ENCODE data around the gene IER5L.

DNA sequence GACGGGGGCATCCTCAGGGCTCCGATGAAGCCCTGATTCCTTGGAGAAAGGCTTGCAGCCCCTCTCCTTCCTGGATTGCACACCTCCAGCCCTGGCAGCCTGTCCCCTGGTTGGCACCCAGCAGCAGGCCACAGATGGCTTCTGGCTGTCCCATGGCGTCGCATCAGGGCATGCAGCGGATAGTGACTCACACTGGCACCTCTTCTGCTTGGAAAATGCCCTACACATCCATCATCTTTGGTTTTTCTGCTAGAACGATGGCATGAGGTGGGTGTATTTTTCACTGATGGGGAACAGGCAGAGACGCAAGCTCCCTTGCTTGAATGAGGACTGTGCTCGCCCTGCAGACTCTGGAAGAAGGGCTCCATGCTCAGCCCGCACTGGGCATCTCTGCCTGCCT is 23.2 kb upstream of the IER5L start:
- TF ChIP-seq POLR2A (IDR thresholded peaks at IDR 0.05; ENCODE audit: extremely low read depth, insufficient read length) = no peak
- no peak for TF ChIP-seq CTCF (IDR thresholded peaks at IDR 0.05; ENCODE audit: low read depth, low read length)
